Stimulated activated CD4-positive, alpha-beta T cell treated with anti-CD3 and anti-CD28 coated beads, Interleukin-12 subunit alpha, Interleukin-12 subunit beta, amount 100 ng/mL, for 48 hours (primary cell): ENCODE results near the gene DMWD.

Source experiments
- DNase-seq, 3 donors: peaks; one replicate each; pipeline ENCODE4 v3.0.0-alpha.2; 2020; ENCODE audit warnings: low read depth in 2 of 3, low spot score in 1 of 3

Gene DMWD

DNA sequence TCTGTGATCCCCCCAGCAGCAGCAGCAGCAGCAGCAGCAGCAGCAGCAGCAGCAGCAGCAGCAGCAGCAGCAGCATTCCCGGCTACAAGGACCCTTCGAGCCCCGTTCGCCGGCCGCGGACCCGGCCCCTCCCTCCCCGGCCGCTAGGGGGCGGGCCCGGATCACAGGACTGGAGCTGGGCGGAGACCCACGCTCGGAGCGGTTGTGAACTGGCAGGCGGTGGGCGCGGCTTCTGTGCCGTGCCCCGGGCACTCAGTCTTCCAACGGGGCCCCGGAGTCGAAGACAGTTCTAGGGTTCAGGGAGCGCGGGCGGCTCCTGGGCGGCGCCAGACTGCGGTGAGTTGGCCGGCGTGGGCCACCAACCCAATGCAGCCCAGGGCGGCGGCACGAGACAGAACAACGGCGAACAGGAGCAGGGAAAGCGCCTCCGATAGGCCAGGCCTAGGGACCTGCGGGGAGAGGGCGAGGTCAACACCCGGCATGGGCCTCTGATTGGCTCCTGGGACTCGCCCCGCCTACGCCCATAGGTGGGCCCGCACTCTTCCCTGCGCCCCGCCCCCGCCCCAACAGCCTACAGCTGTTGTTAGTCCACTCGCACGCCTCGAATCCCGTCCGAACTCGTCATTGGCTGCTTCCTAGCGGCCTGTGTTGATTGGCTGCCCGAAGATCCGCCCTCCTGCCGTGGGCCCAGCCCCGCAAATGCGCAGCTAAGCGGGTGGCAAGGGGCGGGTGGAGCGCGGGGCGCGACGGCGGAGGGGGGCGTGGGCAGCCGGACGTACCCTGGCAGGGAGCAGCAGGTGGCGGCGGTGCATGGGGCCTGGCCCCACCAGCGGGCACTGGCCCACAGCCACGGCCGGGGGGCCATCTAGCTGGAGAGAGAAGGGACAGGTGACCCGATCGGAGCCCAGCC lies 22.2 kb downstream of the DMWD start:
- DNase-seq = peak; percentile 83 to 86 (median 84)

DNA sequence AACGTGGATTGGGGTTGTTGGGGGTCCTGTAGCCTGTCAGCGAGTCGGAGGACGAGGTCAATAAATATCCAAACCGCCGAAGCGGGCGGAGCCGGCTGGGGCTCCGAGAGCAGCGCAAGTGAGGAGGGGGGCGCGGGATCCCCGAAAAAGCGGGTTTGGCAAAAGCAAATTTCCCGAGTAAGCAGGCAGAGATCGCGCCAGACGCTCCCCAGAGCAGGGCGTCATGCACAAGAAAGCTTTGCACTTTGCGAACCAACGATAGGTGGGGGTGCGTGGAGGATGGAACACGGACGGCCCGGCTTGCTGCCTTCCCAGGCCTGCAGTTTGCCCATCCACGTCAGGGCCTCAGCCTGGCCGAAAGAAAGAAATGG lies 22.8 kb downstream of the DMWD start:
- peak in 1 of 3 donors; percentile 27 for DNase-seq

DNA sequence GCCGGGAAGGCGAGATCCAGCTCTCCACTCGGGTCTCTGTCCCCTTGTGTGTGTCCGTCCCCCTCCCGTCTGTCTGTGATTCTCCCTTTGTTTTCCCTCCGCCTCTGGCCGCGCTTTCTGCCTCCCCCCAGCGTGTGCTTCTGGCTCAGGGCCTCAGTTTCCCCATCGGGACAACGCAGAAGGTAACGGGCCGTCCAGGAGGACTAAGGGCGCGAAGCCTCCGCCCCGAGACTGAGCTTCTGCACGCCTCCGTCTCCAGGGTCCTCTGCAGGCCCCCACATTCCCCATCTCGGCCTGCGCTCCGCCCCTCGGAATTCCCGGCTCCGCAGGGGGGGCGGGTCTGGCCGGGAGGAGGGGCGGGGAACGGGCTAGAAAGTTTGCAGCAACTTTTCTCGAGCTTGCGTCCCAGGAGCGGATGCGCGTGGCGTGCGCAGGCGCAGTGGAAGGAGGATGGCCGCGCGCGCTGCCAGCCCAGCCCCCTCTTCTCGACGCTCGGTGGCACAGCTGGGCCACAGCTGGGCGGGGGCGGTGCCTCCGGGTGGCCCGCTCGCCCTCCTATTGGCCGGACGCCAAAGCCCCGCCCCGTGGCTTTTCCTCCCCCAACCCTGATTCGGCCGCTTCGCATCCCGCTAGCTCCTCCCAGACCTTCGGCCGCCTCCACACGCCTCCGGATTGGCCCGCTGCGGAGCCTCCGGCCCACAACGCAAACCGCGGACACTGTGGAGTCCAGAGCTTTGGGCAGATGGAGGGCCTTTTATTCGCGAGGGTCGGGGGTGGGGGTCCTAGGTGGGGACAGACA lies 23.5 kb downstream of the DMWD start, which contains the start of gene SIX5:
SIX5 (minus strand) TSS at position 269 of the 799 bp plus-strand sequence. CDS start 408 bp downstream, outside the sequence.
- peak; percentile 94 to 96 (median 95) for DNase-seq

DNA sequence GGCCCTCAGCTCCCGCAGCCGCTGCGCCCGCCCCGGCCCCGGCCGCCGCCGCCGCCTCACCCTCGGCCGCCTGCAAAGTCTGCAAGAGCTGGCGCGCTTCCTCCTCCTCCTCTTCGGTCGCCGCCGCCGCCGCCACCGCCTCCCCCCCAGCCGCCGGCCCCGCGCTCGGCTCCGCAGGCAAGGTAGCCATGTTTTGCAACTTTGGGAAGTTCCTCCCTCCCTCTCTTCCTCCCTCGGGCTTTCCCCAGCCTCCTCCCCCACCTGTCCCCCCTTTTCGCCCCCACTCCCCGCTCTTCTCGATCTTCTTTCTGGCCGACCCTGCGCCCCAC lies 24.0 kb downstream of the DMWD start:
- no peak for DNase-seq

DNA sequence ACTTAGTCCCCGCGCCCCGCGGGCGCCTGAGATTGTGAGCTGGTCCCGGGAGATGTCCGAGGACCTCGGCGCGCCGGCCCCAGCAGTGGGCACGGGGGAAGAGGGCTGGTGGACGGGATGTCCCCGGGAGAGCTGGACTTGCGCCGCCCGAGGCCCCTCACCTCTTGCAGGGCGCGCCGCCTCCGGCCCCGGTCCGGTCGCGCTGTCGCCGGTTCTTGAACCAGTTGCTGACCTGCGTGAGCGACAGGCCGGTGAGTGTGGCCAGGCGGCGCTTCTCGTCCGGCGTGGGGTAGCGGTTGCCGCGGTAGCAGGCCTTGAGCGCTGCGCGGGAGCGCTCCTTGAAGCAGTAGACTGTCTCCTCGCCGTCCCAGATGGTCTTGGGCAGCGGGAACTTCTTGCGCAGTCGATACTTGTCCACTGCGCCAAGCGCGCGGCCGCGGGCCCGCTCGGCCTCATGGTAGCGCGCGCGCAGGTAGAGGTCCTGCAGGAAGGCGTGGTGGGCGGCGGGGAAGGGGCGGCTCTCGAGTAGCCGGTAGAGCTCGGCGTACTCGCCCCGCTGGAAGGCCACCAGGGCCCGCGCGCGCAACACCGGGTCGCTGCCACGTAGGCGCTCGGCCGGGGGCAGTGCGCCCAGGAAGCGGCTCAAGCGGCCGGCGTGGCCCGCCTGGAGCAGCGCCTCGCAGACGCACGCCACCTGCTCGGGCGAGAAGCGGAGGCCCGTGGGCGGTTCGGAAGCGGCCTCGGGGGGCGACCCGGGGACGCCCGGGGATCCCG lies 24.6 kb downstream of the DMWD start:
- DNase-seq = no peak

DNA sequence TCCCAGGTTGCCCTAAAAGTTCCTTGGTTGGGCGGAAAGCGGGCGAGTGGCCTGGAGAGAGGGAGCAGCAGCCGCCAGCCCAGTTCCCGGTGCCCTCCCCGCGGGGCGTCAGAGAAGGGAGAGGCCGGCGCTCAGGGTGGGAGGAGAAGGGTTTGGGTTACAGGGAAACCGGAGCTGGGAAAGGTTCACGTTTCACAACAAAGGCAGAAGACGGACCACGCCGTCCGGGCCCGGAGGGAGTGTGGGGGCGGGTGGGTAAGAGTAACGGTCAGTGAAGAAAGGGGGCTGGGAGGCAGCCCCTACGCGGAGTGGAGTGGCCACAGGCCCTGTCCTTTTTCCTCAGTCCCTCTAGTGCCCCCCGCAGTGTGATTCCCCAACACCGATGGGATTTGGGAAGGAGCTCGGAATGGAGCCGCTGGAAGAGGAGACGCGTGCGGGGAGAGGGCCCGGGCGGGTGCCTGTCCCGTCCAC lies 25.2 kb downstream of the DMWD start:
- no peak for DNase-seq

DNA sequence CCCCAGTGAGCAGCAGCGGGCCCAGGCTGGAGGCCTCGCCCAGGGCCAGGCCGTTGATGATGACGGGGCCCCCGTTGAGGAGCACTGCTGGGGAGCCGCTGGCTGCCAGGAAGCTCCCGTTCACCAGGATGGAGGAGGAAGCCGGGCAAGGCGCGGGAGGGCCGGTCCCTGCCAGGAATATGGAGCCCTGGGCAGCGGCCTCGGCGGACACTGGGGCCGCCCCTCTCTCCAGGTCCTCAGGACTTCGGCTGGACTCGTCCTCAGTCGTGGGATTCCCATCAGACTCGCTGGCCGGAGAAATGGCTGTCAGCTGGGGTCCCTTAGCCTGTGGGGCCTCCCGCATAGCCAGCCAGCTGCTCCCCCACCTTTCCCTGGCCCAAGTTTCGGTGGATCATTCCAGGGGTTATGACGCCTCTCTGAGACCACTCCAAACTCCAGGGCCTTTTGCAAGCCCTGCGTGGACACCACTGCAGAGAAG lies 25.7 kb downstream of the DMWD start:
- DNase-seq = no peak

DNA sequence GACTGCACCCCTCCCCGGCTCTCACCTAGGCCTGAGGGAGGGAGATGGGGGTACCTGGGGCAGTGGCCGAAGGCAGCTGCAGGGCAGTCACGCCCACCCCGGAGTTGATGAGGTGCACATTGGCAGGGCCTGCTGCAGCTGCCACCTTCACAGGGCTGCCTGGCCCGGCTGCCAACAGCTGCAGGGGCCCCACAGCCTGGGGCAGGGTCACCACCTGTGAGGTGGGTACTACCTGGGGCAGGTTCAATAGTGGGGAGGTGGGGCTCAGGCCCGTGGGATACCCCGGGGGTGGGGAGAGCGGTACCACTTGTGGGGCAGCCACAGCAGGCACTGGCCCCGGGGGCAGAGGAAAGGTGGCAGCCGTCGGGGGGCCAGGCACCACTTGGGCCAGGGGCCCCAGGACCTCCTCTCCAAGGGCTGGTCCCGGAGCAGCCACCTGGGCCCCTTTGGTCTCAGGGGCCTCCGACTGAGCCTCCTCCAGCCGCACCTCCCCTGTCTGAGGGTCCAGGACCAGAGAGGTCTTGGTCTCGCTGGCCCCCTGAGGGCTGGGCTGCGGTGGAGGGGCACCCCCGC lies 26.3 kb downstream of the DMWD start:
- no peak for DNase-seq

DNA sequence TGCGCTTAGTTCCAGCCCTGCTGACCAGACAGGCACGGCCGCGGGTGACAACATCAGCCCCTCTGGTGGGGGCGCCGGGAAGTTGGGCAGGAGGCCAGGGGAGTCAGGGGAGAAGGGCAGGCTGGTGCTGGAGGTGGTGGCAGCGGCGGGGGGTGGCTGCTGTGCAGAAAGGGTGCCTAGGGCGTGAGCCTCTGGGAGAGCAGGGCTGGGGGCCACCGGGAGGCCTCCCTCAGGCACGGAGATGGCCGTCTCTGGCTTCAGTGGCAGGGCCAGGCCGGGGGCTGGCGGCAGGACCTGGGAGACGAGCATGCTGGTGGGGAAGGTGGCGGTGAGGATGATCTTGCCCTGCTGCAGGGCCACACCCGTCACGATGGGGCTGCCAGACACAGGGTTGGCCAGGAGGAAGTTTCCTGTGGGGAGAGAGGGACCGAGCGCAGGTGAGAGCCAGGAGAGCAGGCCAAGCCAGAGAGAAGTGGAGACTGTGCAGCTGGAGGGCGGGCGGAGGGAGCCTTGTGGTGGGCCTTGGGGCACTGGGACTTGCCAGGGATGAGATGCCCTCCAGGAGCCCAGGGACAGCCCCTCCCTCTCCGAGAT lies 26.8 kb downstream of the DMWD start:
- DNase-seq = no peak

DNA sequence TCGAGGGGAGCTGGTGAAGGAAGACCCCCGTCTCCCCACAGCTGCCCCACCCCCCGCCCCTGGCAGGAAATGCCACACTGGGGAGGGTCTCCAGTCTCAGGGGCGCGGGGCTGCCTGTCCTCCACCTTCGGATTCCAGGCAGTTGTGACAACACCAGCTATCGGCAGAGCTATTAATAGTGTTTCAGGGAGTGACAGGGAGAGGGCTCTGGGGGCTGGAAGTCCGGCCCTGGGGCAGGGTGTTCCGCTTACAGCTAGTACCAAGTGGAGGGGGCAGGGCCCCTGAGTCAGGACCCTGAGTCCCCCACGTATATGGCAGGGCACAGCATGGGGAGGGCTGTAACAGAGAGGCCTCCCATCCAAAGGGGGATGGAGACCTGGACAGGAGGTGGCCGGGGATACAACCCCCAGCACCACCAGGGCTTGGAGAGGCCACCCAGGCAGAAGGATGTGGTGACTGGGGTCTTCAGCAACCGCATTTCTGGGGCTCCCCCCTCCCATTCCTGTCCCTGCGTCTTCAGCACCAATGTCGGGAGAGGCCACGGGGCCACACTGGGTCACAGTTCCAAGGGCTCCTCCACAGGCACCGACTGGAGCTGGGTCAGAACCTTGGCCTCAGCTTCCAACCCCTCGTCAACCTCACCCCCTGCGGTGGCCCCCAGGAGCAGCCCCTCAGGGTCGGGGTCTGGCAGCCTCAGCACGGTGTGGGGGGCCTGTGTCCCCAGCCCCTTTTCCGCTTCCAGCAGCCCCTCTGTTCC lies 27.5 kb downstream of the DMWD start:
- DNase-seq = no peak

DNA sequence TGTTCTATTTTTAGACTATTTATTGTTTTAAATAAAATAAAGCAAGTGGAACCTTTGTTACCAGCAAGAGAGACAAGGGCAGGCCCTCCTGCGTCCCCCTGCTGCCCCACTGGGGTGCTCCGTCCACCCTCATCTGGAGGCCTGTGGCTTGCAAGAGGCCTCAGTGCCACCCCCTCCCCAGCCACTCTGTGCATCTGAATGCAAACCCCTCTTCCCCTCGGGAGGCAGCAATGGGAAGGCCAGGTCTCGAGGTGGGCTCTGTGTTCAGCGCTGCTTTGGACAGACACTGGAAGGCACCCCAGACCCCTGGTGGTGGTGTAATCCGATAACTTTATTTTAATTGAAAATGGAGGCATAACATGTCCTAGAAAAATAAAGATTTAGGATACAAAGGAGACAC lies 28.2 kb downstream of the DMWD start:
- DNase-seq = no peak

DNA sequence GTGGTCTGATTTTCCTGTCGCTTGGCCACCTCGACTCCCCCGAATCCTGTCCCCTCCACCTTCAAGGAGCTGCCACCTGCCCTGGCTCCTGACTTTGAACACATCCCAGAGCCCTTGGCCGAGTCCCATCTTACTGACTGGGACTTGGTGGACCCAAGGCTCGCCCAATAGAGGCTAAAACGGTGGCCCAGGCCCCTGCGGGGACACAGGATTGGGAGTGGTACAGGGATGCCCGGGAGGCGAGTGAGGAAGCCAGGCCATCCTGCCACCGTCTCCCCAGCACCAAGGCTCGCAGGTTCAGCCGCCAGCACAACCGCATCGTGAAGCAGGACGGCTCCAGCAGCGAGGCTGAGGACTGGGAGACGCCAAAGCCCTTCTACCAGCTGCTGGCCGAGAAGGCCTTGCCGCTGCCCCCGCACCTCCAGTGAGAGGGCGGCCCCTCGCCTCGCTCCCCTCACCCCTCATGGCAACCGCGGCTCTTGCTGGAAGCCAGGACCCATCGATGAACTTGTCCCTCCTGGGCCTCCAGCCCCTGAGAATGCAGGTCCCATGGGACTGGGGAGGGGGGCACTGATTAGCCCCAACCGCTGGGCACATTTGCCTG lies 28.9 kb downstream of the DMWD start:
- no peak for DNase-seq

DNA sequence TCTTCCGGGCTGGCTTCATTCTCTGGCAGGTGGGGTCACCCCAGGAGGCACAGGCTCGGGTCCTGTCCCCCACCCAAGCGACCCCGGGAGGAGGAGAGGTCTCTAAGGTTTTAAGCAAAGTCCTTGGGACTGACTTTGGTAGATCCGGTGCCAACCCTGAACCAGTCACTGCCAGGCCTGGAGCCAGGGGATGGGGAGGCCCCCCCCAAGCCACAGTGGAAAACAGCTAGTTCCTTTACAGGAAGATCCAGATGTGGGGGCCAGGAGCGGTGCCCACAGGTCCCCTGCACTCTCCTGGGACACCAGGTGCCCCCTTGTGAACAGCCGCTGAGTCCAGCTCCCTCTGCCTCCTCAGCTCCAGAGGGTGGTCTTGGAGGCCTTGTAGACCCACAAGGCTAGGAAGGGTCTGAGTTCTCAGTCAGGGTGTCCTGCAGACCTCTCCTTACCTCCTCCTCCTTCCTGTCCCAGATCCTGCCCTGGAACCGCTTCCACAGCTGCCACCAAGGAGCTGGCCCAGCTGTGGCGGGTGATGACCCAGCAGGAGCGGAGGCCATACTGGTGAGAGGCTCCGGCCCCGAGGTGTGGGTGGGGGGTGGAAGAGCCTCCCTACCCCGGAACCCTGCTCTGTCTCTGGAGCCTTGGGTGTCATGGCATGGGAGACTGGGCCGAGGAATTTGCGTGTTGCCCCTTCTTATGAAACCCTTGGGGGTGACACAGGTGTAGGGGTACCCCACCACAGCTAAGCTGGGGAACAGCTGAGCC lies 29.6 kb downstream of the DMWD start:
- DNase-seq = no peak

DNA sequence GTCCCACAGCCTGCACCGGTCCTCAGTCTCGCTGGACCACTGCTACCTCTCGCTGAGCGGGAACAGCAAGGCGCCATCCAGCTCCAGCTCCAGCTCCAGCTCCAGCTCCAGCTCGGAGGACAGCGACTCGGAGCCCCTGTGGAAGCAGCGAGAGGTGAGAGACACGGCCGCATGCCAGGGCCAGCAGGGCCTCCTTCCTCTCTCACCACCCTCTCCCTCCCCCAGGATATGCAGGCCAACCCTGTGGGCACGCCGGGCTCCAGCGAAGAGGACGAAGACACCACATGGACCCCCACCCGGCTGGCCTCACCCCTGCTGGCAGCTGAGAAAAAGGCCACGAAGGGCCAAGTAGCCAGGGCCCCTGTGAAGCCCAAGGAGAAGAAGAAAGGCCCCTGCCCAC lies 30.9 kb downstream of the DMWD start:
- DNase-seq = no peak

DNA sequence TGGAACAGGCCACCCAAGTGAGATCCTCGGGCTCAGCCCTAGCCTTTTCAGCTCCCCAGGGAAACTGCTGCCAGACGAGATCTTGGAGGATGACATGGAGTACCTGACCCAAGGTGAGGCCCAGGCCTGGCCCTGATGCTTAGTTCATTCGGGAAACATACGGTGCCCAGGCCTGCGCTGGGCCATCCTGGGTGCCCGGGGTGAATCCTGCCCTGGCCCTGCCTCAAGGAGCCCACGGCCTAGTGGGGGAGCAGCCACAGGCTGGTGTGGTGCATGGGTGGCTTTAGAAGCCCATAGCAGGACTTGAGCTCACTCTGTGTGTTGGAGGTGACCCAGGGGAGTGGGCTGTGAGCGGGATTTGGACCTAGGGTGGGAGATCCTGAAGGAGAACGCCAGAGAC lies 33.7 kb downstream of the DMWD start:
- DNase-seq = no peak

DNA sequence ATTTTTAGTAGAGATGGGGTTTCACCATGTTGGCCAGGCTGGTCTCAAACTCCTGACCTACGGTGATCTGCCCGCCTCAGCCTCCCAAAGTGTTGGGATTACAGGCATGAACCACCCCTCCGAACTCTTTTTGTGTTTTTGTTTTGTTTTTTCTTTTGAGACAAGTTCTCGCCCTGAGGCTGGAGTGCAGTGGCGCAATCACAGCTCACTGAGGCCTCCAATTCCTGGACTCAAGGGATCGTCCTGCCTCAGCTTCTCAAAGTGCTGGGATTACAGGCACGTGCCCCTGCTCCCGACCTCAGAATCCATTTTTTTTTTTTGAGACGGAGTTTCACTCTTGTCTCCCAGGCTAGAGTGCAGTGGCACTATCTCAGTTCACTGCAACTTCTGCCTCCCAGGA lies 35.0 kb downstream of the DMWD start:
- no peak for DNase-seq

DNA sequence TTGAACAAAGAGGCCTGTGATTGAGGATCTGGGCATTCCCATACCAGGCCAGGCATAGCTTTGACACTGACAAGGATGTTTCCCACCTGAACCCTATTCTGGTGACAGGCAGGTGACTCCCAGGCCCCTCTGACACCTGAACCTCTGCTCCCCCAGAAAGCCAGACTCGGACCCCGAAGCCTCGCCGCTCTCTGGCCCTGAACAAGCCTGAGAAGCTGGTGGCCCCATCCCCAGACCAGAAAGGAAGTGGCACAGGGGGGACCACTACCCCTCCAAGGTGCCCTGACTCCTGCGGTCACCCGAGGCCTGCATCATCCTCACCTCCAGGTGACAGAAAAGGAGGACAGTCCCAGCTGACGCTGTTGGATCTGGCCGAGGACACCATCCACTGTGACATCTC lies 38.3 kb downstream of the DMWD start:
- no peak for DNase-seq

DNA sequence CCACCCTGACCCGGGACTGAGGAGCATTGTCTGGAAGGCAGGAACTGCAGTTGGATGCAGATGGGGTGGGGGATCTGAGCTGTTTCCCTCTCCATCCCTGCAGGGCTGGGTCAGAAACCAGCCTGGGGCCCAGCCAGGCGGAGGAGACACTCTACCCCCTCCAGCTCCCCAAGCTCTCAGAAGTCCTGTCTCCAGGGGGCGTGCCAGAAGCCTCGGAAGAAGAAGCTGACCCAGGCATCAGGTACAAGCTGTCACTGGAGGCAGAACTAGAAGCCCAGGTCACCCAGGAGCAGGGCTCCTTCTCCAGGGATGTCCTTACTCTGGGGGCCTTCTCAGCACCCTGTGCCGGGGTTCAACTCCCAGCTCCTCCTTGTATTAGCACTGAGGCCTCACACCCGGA lies 39.1 kb downstream of the DMWD start:
- no peak for DNase-seq

DNA sequence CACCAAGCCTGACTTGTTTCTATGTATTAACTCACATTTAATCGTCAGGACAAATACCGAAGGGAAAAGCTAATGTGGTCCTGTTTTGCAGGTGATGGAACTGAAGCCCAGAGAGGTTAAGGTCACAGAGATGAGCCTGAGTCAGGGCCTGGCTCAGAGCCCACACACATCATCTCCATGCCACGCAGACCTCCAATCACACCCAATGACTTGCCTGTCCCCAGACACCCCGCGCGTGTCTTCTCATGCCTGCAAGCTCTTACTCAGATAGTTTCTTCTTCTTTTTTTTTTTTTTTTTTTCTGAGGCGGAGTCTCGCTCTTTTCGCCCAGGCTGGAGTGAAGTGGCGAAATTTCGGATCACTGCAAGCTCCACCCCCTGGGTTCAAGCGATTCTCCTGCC lies 40.0 kb downstream of the DMWD start:
- DNase-seq = no peak
